Lower lobe of right lung (tissue), 2 donors: ENCODE results near the gene RET. TPM values are rescaled to one million over a fixed set of nuclear protein-coding genes. Genes with fewer than 3 reads are reported as not detected.
A peak's percentile ranks its signal among the peaks of the same experiment; 100 is the strongest.

ENCODE experiments used
- ATAC-seq, 2 donors: fragments of 200-7000 bp; cut with Tn5 transposase; one replicate each; pipeline ENCODE4 v1.9.1; 2020 to 2022; ENCODE audit warnings: mild to moderate bottlenecking in 2 of 2, moderate library complexity in 2 of 2
- DNase-seq: peaks from one replicate; pipeline ENCODE4 v3.0.0-alpha.2; 2020
- H3K27ac ChIP-seq: fragments of 200-600 bp; one replicate; pipeline ENCODE4 v1.8.0; 2022
- H3K27me3 ChIP-seq: fragments of 200-600 bp; one replicate; pipeline ENCODE4 v1.8.0; 2022; ENCODE audit warnings: low read depth
- H3K36me3 ChIP-seq: fragments of 200-600 bp; one replicate; pipeline ENCODE4 v1.8.0; 2022; ENCODE audit warnings: mild to moderate bottlenecking
- H3K4me1 ChIP-seq: fragments of 200-600 bp; one replicate; pipeline ENCODE4 v1.8.0; 2022
- H3K4me3 ChIP-seq: fragments of 200-600 bp; one replicate; pipeline ENCODE4 v1.8.0; 2022; ENCODE audit warnings: mild to moderate bottlenecking
- H3K9me3 ChIP-seq: fragments of 200-600 bp; one replicate; pipeline ENCODE4 v1.8.0; 2022
- CTCF ChIP-seq: fragments of 200-600 bp; IDR thresholded peaks from one replicate; pipeline ENCODE4 v1.8.0; 2022; ENCODE audit warnings: antibody characterized with exemption, mild to moderate bottlenecking
- intact Hi-C: fragments of 100-400 bp; cut with DNase I; formaldehyde crosslinking; loops from one replicate; pipeline ENCODE4 v1.11.0; 2022
- total RNA-seq: library from RNA; stranded (reverse); fragmentation: NEBNext Ultra II Directional; extraction: Animal tissue kit (Norgen Biotek cat#: 25700); gene quantifications from one replicate; pipeline ENCODE4 v1.2.1, GENCODE V29; 2021
- donor health status: DM: no; HTN: yes; CAD: no; lungs with severe emphysema.

Gene RET
- total RNA-seq, 1 donor from 2014 or later: 0.68 TPM

GRCh38 chr10:43106256-43107091 is 29.6 kb downstream of the RET start:
- H3K27ac ChIP-seq: no peak overlapping the region
- no peak overlapping the region for H3K4me3 ChIP-seq
- no peak for TF ChIP-seq CTCF
- H3K9me3 ChIP-seq: no peaks in the 10 kb centered on the region
- peaks cover 10% of the 10 kb centered on the region for H3K4me1 ChIP-seq
- DNase-seq (no peak), ATAC-seq (no peak)
- intact Hi-C loops: no loop called here
- H3K36me3 ChIP-seq: no peaks in the 10 kb centered on the region
- H3K27me3 ChIP-seq: peaks cover 19% of the 10 kb centered on the region

DNA sequence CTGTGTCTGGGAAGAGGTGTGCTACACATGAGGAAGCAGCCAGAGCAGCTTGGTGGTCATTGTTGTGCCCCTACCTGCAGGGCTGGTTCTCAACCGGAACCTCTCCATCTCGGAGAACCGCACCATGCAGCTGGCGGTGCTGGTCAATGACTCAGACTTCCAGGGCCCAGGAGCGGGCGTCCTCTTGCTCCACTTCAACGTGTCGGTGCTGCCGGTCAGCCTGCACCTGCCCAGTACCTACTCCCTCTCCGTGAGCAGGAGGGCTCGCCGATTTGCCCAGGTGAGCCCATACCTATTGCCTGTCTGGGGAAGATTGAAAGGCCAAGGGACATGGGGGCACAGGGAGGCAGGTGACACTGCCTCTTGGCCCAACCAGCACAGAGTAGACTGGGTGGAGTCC is 32.1 kb downstream of the RET start:
- no peak for TF ChIP-seq CTCF
- H3K36me3 ChIP-seq: no peaks in the 10 kb centered on the region
- DNase-seq (no peak), ATAC-seq (no peak)
- intact Hi-C loops: no loop called here
- peaks cover 10% of the 10 kb centered on the region for H3K4me1 ChIP-seq
- no peak overlapping the region for H3K4me3 ChIP-seq
- H3K9me3 ChIP-seq: no peaks in the 10 kb centered on the region
- H3K27ac ChIP-seq: no peak overlapping the region
- peaks cover 10% of the 10 kb centered on the region for H3K27me3 ChIP-seq

- peaks cover 3% of the 10 kb centered on the region for H3K27me3 ChIP-seq
- no peak for TF ChIP-seq CTCF
- intact Hi-C loops: no loop called here
- no peaks in the 10 kb centered on the region for H3K36me3 ChIP-seq
- H3K4me1 ChIP-seq: peaks cover 6% of the 10 kb centered on the region
- no peak overlapping the region for H3K4me3 ChIP-seq
- DNase-seq: no peak
- no peaks in the 10 kb centered on the region for H3K9me3 ChIP-seq
- no peak overlapping the region for H3K27ac ChIP-seq
- ATAC-seq: no peak
Observed at GRCh38 chr10:43109671-43110249, 32.9 kb downstream of the RET start.

DNA sequence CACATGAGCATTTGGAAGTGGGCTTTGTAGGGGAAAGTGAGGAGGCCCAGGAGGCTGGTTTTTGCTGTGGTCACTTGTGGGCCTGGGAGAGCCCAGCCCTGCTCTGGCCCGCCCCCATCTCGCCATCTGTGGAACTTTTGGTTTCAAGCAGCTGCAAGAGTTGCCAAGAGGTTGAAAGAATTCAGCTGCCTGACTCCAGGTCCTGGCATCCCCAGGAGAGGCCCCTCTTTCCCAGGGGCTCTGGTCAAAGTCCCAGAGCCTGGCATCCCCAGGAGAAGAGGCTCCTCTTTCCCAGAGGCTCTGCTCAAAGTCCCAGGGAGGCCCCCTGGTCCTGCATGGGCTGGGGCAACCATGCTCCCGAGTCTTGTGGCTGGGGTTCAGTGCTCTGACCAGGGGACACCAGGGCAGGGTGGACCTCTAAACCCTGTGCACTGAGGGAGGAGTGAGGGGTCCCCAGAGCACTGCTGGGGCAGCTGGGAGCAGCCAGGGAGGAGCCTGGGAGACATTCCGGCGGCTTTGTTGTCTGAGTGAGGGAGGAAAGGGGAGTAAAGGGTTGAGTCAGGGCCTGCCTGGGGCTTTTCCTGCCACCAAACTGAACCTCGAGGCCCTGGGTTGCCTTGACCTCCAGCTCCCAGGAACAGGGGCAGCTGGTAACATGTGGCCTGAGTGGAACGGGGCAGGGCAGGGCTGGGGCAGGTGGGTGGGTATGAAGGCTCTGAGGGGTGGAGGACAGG is 33.6 kb downstream of the RET start:
- Histone ChIP-seq H3K9me3 (no peaks in the 10 kb centered on the region), H3K36me3 (no peaks in the 10 kb centered on the region), H3K27ac (peak overlapping the region; percentile 27), H3K4me3 (no peak overlapping the region), H3K27me3 (no peaks in the 10 kb centered on the region), H3K4me1 (no peaks in the 10 kb centered on the region)
- ATAC-seq (no peak), DNase-seq (peak; percentile 47)
- intact Hi-C loops: no loop called here
- no peak for TF ChIP-seq CTCF

GRCh38 chr10:43111101-43111500 is 34.2 kb downstream of the RET start:
- H3K9me3 ChIP-seq: no peaks in the 10 kb centered on the region
- ATAC-seq (no peak), DNase-seq (peak; percentile 44)
- TF ChIP-seq CTCF: no peak
- H3K4me3 ChIP-seq: no peak overlapping the region
- H3K27me3 ChIP-seq: no peaks in the 10 kb centered on the region
- H3K27ac ChIP-seq: no peak overlapping the region
- intact Hi-C loops: no loop called here
- H3K4me1 ChIP-seq: no peaks in the 10 kb centered on the region
- H3K36me3 ChIP-seq: no peaks in the 10 kb centered on the region
